ENCODE data around the gene FMC1.

FMC1 gene

GRCh38 chr7:139382439-139382838 is 41.3 kb downstream of the FMC1 start:
- FAIRE-seq: no peak
- no peak for DNase-seq (ENCODE audit: insufficient read length, low spot score)
- no peak for TF ChIP-seq POLR2A (IDR thresholded peaks at IDR 0.05; ENCODE audit: low read depth, low read length)

- TF ChIP-seq POLR2A (IDR thresholded peaks at IDR 0.05; ENCODE audit: low read depth, low read length): no peak
- no peak for DNase-seq (ENCODE audit: insufficient read length, low spot score)
- no peak for FAIRE-seq
Observed at GRCh38 chr7:139384611-139385010, 43.5 kb downstream of the FMC1 start.

- FAIRE-seq: no peak
Observed at GRCh38 chr7:139387594-139387993, 46.5 kb downstream of the FMC1 start.

GRCh38 chr7:139389091-139389490 is 48.0 kb downstream of the FMC1 start:
- TF ChIP-seq POLR2A (IDR thresholded peaks at IDR 0.05; ENCODE audit: low read depth, low read length): no peak
- FAIRE-seq: no peak
- no peak for DNase-seq (ENCODE audit: insufficient read length, low spot score)

More at GRCh38 chr7:139387594-139387993, 46.5 kb downstream of the FMC1 start:
- DNase-seq (ENCODE audit: insufficient read length, low spot score): no peak
- TF ChIP-seq POLR2A (IDR thresholded peaks at IDR 0.05; ENCODE audit: low read depth, low read length): no peak

- DNase-seq (ENCODE audit: insufficient read length, low spot score) (no peak), FAIRE-seq (no peak)
- no peak for TF ChIP-seq POLR2A (IDR thresholded peaks at IDR 0.05; ENCODE audit: low read depth, low read length)
Observed at GRCh38 chr7:139389774-139390173, 48.6 kb downstream of the FMC1 start.

- DNase-seq (ENCODE audit: insufficient read length, low spot score) (no peak), FAIRE-seq (no peak)
- no peak for TF ChIP-seq POLR2A (IDR thresholded peaks at IDR 0.05; ENCODE audit: low read depth, low read length)
Observed at GRCh38 chr7:139393621-139394211, 52.6 kb downstream of the FMC1 start.

GRCh38 chr7:139394540-139394939 is 53.4 kb downstream of the FMC1 start:
- no peak for FAIRE-seq
- TF ChIP-seq POLR2A (IDR thresholded peaks at IDR 0.05; ENCODE audit: low read depth, low read length): no peak
- no peak for DNase-seq (ENCODE audit: insufficient read length, low spot score)

Data from H54 (cell line).